Endothelial cell of umbilical vein (primary cell): Measurements from ENCODE around the gene NSG2.

Experiments used
- EZH2 ChIP-seq: IDR thresholded peaks from 2 replicates; pipeline ENCODE4 v1.6.1; 2012; ENCODE audit warnings: borderline replicate concordance, low read depth, mild to moderate bottlenecking, moderate library complexity, low read length, inconsistent platforms; ENCODE audit not compliant: severe bottlenecking
- POLR2A ChIP-seq: IDR thresholded peaks from 2 replicates; pipeline ENCODE4 v1.6.1; 2012; ENCODE audit warnings: low read depth, mild to moderate bottlenecking, control low read depth, low read length

- TF ChIP-seq EZH2, result no peak
- no peak for TF ChIP-seq POLR2A
Measured at GRCh38 chr5:174067499-174067898, 22.0 kb downstream of the NSG2 start.
